IPS-11a (cell line): ENCODE data around the gene MALT1.
A peak's percentile ranks its signal among the peaks of the same experiment; 100 is the strongest.
"Not testable (repeated sequence)": the region's sequence is repeated elsewhere in the genome, so short reads cannot be mapped to it uniquely, and the experiment has no call there.

Source experiments
- H3K4me3 ChIP-seq: one replicate; pipeline ENCODE4 v1.5.1; 2013; ENCODE audit warnings: low read depth, low read length, control low read depth

The MALT1 gene, protein sequence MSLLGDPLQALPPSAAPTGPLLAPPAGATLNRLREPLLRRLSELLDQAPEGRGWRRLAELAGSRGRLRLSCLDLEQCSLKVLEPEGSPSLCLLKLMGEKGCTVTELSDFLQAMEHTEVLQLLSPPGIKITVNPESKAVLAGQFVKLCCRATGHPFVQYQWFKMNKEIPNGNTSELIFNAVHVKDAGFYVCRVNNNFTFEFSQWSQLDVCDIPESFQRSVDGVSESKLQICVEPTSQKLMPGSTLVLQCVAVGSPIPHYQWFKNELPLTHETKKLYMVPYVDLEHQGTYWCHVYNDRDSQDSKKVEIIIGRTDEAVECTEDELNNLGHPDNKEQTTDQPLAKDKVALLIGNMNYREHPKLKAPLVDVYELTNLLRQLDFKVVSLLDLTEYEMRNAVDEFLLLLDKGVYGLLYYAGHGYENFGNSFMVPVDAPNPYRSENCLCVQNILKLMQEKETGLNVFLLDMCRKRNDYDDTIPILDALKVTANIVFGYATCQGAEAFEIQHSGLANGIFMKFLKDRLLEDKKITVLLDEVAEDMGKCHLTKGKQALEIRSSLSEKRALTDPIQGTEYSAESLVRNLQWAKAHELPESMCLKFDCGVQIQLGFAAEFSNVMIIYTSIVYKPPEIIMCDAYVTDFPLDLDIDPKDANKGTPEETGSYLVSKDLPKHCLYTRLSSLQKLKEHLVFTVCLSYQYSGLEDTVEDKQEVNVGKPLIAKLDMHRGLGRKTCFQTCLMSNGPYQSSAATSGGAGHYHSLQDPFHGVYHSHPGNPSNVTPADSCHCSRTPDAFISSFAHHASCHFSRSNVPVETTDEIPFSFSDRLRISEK

DNA sequence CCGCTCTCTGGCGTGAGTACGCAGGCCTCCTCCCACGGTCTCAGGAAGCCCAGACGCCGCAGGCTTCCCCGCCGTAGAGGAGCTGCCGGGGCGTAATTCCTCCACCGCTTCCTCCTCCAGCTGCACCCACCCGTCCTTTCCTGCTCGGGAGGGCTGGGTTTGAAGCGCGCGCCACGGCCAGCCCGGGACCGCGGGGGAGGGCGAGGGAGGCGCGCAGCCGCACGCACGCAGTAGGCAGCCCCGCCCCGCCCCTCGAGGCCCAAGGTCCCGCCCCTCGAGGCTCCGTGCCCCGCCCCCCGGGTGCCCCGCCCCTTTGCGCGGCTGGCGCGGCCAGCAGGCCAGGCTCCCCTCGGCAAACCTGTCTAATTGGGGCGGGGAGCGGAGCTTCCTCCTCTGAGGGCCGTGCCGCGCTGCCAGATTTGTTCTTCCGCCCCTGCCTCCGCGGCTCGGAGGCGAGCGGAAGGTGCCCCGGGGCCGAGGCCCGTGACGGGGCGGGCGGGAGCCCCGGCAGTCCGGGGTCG is at the start of gene MALT1:
MALT1 (plus strand) TSS at position 355 of the 521 bp plus-strand sequence. CDS start 179 bp downstream, outside the sequence.
- H3K4me3 ChIP-seq = peak within 1 kb of the TSS; percentile 69

DNA sequence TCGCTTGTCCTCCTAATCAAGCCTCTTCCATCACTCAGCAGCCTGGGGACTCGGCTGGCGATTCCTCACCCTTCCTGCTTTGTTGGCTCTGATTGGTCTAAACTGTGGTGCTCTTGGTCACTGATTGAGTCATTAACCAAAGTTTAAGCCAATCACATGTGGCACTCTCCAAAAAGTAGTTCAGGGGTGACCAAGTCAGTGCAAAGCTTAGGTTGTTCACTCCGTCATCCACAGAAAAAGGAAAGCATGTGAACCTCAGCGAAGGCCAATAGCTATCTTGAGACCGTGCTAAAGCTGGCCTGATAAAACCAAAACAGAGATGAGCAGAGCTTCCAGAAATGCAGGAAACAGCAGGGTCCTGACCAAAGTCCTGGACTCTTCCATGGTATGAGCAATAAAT is 47.3 kb upstream of the MALT1 start:
- H3K4me3 ChIP-seq = no peak overlapping the region

DNA sequence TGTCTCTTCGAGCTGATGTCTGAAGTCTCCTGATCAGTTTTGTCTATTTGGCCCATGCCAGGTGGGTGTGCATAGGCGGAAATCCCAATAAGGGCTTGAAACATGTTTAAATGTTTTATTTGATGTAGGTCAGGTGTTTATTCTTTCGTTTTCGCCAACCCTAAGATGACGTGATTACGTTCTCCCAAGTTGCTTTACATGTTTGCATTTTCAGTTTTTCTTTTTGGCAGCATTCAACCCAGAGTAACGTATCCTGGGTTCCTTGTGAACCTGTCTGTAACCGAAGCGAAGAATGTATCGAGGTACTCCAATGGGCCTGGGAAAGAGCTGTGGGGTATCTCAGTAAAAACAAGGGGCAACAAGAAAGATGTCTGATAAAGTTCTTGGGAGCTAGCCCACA is 45.4 kb upstream of the MALT1 start:
- H3K4me3 ChIP-seq = no peak overlapping the region

DNA sequence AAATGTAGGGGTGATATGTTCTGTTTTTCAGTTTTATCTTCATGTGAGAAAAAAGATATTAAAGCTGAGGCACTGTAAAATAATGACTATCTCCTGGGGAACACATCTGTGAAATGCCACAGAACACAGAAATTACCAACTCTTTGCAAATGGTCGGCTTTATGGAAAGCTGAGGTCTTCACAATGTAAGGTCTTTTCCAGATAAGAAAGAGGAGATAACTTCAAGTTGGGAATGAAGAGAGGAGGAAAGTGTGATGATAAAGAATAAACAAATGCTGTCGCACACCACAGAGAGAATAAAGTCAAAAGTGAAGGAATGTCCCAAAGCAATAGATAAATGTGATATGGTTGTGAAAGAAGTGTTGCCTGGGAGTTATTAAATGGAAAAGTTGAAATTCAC is 41.2 kb upstream of the MALT1 start:
- H3K4me3 ChIP-seq = no peak overlapping the region

DNA sequence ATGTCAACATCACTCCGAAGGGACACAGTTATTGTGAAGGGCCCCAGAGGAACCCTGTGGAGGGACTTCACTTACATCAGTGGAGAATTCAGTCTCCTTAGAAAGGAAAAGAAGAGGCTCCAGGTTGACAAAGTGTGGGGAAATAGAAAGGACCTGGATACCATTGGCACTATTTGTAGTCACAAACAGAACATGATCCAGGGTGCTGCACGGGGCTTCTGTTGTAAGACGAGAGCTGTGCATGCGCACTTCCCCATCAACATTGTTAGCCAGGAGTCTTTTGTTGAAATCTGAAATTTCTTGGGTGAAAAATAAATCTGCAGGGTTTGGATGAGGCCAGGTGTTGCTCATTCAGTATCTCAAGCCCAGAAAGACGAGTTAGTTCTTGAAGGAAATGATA is 40.0 kb upstream of the MALT1 start:
- H3K4me3 ChIP-seq = no peak overlapping the region

DNA sequence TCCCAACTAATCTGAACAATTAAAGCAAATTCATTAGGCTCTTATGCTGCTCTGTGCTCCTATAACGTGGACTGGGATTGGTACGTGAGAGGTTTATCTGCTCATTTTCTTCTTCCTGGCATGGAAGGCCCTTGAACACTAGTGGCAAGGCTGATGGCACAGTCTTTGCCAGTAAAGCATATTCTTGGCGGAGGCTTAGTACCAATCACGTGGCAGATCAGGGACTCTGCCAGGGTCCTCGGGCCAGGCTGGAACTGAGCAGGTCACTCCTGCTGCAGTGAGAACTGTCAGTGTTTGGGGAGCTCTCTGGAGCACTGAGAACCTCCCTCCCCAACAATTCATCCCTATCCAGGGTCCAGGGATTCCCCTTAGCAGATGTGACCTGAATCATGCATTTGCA is 38.7 kb upstream of the MALT1 start:
- no peak overlapping the region for H3K4me3 ChIP-seq

DNA sequence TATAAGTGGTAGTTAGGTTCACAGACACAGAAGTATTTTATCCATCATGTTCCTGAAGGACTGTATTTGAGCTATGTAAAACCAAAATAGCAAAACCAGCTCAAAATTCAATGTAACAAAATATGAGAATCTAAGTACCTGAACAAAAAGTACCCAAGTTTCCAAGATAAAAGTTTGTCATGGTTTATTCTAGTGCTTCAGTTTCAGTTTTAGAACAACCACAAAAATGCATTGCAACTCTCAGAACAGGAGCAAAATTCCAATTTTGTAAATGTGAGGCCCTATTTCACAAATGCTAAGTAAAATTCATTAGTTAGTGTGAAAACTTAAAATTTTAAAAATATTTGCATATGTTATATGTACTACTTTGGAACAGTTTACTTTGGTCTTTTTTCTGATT is 37.4 kb upstream of the MALT1 start:
- H3K4me3 ChIP-seq = no peak overlapping the region

DNA sequence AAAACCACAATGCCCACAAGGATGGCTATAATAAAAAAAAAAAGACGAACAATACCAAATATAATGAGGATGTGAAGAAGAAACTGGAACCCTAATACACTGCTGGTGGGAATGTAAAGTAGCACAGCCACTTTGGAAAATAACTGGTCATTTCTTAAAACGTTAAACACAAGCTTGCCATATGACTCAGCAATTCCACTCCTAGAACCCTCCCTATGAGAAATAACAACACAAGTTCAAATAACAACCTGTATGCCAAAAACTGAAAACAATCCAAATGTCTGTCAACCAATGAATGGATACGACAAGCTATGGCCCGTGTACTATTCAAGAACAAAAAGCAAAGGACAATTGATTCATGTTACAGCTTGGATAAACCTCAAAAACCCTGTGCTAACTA is 35.4 kb upstream of the MALT1 start:
- H3K4me3 ChIP-seq = no peak overlapping the region

DNA sequence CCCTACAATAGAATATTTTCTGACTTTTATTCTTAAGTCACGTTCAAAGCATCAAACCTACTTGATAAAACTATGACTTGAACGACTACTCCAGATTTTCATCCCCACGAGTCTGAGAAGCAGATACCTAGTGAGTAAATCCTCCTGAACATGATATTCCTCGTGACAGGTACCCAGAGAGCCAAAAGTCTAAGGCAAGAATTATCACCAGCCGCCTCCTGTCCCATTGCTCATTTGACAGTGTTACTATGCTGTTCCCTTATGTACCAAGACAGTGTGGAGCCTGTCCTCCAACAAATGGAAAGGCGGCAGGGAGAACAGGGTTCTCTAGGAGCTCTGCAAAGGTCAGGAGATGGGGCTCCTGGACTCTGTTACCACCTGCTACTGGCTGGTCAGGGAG is 34.1 kb upstream of the MALT1 start:
- H3K4me3 ChIP-seq = no peak overlapping the region

DNA sequence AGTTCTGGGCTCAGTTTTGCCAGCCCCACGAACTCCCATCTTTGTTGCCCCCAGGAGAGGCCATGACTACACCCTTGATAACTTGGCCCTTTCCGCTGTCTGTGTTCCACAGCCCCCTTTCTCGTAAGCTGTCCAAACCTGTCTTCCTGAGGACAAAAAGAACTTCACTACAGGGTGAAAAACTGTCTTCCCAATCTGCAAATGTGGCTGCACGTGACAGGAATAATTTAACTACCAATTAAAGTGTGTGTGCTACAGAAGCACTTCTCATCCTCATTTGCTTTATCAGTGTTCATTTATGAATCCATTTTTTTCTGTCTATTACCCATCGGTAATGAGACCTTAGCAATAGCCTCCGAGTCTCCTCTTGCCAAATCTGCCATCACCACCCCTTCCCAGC is 33.3 kb upstream of the MALT1 start:
- no peak overlapping the region for H3K4me3 ChIP-seq

DNA sequence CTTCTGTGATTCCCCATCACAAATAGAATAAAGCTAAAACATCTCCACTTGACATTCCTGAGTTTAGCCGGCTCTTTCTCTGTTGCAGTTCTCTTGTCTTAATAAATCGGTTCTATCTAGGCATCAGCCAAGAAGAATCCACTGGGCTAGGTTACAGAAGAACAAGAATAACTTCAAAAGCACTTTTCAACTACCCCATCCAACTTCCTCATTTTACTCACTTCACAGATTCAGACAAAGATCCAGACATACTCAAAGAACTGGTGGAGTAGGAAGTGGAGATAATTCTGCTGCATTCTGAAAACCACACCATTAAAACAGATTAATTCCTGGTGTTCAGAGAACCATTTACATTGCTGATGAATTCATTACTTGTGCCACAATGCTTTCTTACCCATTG is 32.8 kb upstream of the MALT1 start:
- H3K4me3 ChIP-seq = no peak overlapping the region

DNA sequence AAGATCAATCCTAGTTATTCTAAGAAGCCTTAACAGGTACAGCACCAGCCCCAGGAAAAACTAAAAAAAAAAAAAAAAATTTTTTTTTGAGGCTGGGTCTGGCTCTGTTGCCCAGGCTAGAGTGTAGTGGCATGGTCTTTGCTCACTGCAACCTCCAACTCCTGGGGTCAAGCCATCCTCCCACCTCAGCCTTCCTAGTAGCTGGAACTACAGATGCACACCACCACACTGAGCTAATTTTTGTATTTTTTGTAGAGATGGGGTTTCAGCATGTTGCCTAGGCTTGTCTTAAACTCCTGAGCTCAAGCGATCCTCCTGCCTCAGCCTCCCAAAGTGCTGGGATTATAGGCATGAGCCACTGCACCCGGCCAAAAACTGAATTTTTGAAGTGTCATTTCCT is 32.0 kb upstream of the MALT1 start:
- no peak overlapping the region for H3K4me3 ChIP-seq

DNA sequence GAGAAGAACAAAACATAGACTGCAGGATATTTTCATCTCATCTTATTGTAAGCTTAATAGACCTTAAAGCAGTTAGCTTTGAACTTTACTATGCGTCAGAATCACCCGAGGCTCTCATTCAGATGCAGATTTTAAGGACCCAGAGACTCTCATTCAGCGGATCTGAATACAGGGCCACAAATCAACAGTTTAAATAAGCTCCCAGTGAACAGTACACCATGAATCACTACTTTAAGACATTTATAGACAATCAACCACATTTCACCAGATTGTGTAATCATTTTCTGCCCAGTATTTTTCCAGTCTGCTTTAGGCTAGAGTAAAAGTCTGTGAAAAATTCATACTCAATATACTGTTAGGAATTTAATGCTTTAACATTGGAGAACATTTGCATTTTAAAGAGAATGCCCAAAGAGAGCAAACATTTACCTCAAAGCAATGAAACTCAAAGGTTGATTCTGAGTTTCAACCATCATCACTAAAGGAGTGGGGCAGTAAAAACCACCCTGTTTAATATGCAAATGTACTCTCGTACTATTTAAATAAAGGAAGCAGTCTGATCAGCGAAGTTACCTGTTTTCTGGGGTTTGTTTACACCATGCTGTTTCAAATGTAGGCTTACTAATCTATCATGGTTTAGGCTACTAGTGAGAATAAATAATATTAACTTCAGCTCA is 31.4 kb upstream of the MALT1 start:
- H3K4me3 ChIP-seq = no peak overlapping the region

DNA sequence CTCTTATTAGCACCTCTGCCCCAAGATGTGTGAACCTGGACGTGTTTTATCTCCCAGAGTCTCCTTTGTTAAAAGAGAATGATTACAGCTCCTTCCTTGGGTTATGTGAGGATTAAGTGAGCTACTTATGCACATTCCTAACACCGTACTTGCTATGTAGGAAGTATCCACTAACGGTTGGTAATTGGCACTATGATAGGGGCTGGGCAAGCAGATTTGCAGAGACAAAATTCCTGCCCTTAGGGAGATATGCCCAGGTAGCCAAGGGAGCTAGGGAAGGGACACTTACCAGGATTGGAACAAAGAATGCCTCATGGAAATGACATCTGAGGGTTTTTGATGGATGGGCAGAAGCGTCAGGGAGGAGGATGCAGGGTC is 30.8 kb upstream of the MALT1 start:
- H3K4me3 ChIP-seq = no peak overlapping the region

DNA sequence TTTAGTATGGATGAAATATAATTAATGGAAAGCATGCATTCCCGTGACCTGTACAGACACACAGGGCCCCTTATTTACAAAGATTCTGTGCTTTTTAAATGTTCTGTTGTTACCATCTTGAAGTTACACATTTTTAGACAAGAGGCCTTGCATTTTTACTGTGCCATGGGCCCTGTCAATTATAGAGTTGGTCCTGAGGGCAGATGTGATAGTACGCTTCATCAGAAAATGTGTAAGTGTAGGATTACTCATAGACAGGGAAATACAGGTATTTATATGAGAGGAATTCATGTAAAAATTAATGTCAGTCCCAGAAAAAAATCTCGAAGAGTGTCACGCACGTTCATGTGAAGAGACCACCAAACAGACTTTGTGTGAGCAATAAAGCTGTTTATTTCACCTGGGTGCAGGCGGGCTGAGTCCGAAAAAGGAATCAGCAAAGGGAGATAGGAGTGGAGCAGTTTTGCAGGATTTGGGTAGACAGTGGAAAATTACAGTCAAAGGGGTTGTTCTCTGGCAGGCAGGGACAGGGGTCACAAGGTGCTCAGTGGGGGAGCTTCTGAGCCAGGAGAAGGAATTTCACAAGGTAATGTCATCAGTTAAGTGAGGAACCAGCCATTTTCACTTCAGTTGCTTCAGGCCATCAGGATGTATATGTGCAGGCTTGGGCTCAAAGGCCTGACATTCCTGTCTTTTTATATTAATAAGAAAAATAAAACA is 30.2 kb upstream of the MALT1 start:
- H3K4me3 ChIP-seq = no peak overlapping the region

DNA sequence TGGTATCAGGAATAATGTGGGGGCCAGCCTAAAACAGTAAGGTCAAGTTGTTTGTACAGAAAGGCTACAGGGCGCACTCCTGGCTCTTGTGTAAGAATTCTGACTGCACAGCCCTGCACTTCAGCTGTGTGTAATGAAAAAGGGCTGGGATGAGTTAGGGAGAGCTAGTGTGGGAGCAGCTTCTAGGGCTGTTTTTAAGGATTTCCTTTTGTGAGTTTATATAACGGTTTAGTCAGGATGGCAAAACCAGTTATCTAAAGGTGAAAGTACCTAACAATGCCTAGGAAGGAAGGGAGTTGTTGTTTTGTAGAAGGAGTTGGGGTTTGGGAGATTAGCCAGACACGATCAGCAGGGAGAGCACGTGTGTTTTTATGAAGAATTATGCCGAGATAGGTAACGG is 27.7 kb upstream of the MALT1 start:
- not testable (repeated sequence) for H3K4me3 ChIP-seq

DNA sequence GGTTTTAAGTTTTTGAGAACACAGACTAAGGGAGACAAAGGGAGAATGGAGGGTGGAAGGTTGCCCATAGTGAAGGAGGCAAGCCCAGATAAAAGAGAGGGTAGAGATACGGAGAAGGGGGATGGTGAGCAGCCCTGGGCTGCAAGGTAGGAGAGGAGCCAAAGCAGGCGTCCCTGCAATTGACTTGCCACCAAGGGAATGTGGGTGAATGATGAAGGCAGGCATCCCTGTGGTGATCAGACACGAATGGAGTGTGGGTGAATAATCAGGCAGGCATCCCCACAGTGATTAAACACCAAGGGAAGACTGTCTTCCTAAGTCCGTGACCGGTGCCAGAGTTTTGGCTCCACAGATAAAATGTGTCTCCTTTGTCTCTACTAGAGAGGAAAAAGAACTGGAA is 25.9 kb upstream of the MALT1 start:
- H3K4me3 ChIP-seq = no peak overlapping the region

DNA sequence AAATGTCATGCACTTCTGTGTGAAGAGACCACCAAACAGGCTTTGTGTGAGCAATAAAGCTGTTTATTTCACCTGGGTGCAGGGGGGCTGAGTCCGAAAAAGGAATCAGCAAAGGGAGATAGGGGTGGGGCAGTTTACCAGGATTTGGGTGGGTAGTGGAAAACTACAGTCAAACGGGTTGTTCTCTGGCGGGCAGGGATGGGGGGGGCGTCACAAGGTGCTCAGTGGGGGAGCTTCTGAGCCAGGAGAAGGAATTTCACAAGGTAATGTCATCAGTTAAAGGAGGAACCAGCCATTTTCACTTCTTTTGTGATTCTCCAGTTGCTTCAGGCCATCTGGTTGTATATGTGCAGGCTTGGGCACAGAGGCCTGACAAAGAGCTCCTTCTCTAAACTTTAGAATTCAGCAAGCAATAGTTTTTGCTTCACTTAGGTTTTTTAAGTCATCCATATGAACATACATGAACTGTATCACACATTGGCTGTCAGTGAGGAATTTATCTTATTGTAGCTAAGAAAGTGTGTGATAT is 24.9 kb upstream of the MALT1 start:
- no peak overlapping the region for H3K4me3 ChIP-seq

DNA sequence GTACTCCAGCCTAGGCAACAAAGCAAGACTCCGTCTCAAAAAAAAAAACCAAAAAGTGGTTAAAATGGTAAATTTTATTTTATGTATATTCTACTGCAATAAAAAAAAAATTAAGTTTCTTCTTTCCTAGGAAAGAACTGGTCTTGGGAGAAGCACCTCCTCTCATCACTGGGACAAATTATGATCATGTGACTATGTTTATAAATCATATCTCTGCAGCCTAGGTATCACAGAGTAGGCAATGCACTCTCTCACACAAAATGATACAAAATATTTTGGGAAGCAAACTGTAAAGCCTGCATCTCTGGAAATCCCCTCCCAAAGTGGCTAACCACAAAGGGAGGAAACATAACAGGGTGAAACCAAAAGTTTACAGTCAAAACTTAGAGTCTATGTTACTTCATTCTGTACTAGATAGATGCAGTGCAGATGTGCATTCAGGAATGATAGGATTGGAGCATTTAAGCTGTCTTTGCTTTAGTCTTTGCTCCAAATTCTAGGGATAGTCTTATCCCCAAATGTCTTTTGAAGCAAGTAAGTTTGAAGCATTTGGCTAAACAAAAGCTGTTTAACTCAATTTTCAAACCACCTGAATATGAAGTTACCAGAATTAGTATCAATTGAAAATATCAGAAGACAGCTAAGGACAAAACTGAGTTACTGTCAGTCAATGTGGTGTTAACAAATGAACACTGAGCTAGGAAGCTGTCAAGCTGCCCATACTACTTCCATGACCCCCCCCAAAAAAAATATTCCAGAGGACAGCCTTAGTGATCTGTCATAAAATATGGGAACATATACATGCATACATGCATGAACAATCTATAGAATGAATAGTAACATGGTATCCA is 21.1 kb upstream of the MALT1 start:
- H3K4me3 ChIP-seq = no peak overlapping the region

DNA sequence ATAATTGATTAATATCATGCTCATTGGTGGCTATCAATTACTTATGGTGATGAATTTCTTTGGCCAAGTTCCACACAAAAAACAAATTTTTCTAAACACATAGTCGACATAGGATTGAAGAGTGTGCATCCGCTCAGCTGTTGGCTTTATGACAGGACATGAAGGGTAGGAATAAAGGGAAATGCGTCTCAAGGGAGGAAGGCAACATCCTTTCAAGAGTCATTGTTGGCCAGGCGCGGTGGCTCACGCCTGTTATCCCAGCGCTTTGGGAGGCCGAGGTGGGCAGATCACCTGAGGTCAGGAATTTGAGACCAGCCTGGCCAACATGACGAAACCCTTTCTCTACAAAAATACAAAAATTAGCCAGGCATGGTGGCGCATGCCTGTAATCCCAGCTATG is 20.4 kb upstream of the MALT1 start:
- H3K4me3 ChIP-seq = not testable (repeated sequence)
